HG03159 (cell line): Measurements from ENCODE around the gene CDO1.

Experiments used
- ATAC-seq: cut with Tn5 transposase; IDR thresholded peaks from one replicate; pipeline ENCODE4 v1.9.1; 2021; ENCODE audit warnings: mild to moderate bottlenecking, moderate library complexity; ENCODE audit not compliant: unreplicated experiment

Gene CDO1

DNA sequence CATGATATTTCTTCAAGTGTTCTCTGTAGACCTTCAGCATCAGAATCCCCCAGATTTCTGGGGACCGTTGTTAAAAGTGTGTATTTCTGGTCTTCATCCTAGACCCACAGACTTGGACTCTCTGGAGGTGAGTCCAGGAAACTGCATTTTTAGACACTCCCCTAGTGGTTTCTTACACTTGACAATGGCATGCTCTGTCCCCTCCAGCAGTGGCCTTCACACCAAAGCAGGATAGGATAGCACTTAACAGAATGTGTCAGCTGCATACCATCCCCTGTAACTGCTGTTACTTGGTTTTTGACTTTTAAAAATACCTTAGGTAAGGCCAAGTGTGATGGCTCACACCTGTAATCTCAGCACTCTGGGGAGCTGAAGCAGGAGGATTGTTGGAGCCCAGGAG is 20.8 kb downstream of the CDO1 start:
- ATAC-seq, result no peak

DNA sequence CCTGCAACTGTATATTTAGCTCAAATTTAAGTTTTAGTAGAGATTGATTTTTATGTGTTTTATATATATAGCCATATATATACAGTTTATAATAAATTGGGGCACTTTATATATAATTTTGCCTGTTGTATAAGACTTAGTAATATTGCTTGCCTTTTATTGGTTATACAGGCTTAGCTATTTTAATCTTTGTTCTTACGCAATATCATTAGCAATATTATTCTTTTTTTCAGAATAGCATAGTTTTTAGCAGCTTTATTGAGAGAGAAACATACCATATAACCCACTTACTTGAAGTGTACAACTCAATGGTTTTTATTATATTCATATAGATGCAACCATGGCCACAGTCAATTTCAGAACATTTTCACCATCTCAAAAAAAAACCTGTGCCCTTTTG is 28.0 kb downstream of the CDO1 start:
- no peak for ATAC-seq

GRCh38 chr5:115787426-115787825 is 29.0 kb downstream of the CDO1 start:
- ATAC-seq, result no peak

GRCh38 chr5:115785381-115786065 is 30.9 kb downstream of the CDO1 start:
- ATAC-seq, result no peak

- no peak for ATAC-seq
These were observed 38.0 kb downstream of the CDO1 start for GRCh38 chr5:115778417-115778816.

DNA sequence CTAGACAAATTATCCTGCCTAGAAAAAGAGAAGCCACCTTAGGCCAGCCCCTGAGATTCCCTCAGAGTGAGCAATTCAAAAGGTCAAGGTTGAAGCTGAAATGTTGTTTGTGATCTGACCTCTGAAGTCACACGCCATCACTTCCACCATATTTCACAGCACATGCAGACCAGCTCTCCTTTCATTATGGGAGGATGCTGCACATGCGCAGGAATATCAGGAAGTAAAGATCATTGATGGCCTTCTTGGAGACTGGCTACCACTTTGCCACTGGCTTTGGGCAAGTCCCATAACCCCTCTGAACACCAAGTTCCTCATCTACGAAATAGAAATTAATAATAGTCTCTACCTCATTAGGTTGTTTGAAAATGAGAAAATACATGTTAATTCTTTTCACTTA is 39.5 kb downstream of the CDO1 start:
- no peak for ATAC-seq

DNA sequence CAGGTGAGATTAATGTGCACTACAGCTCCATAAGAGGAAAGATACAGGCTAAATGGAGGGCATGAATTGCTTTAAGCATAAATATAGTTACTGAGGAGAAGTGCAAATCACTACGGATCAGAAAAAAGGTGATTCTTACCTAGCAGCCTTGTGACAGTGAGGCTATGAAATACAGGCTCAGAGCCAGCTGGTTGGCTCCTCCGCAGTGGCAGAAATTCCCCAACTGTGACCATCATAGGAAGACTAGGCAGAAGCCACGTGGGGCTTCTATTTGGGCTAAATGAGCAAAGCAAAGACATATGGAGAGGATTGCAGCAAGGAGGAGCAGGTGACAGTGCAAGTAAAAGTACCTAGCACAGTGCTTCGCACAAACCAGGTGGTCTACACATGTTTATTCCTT is 40.5 kb downstream of the CDO1 start:
- ATAC-seq, result no peak

GRCh38 chr5:115774684-115775083 is 41.8 kb downstream of the CDO1 start:
- ATAC-seq, result no peak

DNA sequence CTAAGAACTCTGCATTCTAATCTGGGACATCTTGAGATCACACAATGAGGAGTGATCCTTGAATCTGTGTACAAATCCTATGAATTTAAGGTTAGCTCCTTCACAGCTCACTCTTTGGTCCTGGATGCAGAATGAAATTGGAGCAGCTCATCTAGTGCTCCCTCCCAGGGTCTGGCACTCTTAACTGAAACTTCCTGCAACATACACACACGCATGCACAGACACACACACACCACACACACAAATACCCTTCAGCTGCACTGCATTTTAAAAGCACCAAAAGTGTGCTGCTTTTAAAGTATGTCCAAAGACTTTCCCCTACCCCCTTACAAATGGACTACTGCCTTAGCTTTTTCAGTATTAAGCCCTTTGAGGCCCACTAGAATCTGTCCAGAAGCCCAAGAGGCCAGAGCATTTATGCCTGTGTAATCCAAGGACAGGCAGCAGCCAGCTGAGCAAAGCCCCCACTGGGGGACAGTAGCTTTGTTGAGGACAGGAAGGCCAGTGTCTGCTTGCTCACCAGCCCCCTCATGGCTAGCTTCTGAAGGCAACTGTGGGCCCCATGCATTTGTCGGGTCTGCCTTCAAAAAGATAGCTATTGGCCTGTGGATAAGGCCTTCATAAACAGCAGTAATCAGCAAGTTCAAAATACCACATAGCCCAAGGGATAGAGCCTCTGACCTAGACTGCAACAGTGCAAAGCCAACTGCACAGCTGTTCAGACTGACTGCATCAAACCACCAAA is 43.6 kb downstream of the CDO1 start:
- no peak for ATAC-seq

GRCh38 chr5:115770466-115770865 is 46.0 kb downstream of the CDO1 start:
- no peak for ATAC-seq

DNA sequence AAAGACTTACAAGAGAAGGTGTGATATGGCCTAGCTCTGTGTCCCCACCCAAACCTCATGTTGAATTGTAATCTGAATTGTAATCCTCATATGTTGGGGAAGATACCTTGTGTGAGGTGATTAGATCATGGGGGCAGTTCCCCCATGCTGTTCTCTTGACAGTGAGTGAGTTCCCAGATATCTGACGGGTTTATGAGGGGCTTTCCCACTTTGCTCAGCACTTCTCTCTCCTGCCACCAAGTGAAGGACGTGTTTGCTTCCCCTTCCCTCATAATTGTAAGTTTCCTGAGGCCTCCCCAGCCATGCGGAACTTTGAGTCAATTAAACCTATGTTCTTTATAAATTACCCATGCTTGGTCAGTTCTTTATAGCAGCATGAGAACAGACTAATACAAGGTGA is 49.0 kb downstream of the CDO1 start:
- ATAC-seq, result no peak

GRCh38 chr5:115766608-115767007 is 49.9 kb downstream of the CDO1 start:
- ATAC-seq, result no peak

DNA sequence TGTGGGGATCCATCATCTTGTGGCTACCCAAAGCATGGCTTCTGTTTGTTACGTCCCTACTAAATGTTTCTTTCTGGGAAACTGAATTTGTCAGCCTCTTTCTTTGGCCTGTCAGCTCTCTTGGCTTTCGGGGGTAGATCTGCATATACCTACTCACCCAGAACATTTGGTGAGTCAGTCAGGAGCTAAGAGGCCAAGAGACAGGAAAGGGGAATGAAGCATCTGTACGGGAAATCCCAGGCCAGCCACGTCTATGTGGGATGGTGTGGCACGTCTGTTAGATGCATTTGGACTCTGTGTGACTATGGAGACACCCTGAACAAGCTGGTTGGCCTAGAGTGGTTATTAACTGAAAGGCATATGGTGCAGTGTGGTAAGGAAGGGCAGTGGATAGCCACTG is 58.1 kb downstream of the CDO1 start:
- no peak for ATAC-seq

DNA sequence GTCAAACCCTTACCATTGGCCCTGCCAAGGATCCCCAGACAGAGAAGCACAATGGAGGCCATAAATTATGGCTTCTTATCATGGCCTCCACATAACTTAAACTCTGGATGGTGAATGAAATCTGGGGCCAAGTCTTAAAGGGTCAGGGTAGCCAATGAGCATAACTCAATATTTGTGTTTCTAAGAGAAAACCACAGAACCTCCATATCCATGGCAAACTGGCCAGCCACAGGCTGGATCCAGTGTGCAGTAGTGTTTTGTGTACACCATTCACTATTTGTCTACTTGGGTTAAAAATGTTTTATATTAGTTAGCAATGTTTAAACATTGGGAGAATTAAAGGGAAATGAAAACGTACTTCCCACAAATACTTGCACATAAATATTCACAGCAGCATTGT is 60.8 kb downstream of the CDO1 start:
- ATAC-seq, result no peak
